H9 (cell line): ENCODE data around the gene DLG2. TPM values are rescaled to one million over a fixed set of nuclear protein-coding genes. Genes with fewer than 3 reads are reported as not detected.

ENCODE experiments used
- DNase-seq: peaks from one replicate; pipeline ENCODE4 v3.0.0-alpha.2; 2017
- H2AFZ ChIP-seq: one replicate; pipeline ENCODE4 v1.6.1; 2013; ENCODE audit warnings: mild to moderate bottlenecking, low read length, control low read depth, moderate library complexity
- H2AK5ac ChIP-seq: 2 replicates; pipeline ENCODE4 v1.6.1; 2013; ENCODE audit warnings: low read length, control low read depth, mixed read lengths; ENCODE audit not compliant: insufficient read length
- H2BK120ac ChIP-seq: one replicate; pipeline ENCODE4 v1.6.1; 2013; ENCODE audit warnings: low read depth, mild to moderate bottlenecking, low read length, control low read depth, inconsistent platforms; ENCODE audit not compliant: poor library complexity, severe bottlenecking
- H2BK12ac ChIP-seq: 2 replicates; pipeline ENCODE4 v1.6.1; 2013; ENCODE audit warnings: low read length, control low read depth, mixed read lengths, low read depth; ENCODE audit not compliant: insufficient read length
- H2BK15ac ChIP-seq: 2 replicates; pipeline ENCODE4 v1.6.1; 2013; ENCODE audit warnings: low read depth, low read length, control low read depth
- H2BK20ac ChIP-seq: one replicate; pipeline ENCODE4 v1.6.1; 2013; ENCODE audit warnings: low read depth, mild to moderate bottlenecking, low read length, control low read depth, inconsistent platforms; ENCODE audit not compliant: poor library complexity, severe bottlenecking
- H2BK5ac ChIP-seq: 2 replicates; pipeline ENCODE4 v1.6.1; 2013; ENCODE audit warnings: low read length, control low read depth, mixed read lengths; ENCODE audit not compliant: insufficient read length
- H3K14ac ChIP-seq: 2 replicates; pipeline ENCODE4 v1.6.1; 2013; ENCODE audit warnings: low read length, control low read depth; ENCODE audit not compliant: insufficient read depth
- H3K18ac ChIP-seq: 2 replicates; pipeline ENCODE4 v1.6.1; 2013; ENCODE audit warnings: low read depth, mild to moderate bottlenecking, mixed read lengths, low read length, control low read depth; ENCODE audit not compliant: insufficient read length
- H3K23ac ChIP-seq: 2 replicates; pipeline ENCODE4 v1.6.1; 2013; ENCODE audit warnings: low read length, control low read depth, mixed read lengths, low read depth; ENCODE audit not compliant: insufficient read length
- H3K23me2 ChIP-seq: 2 replicates; pipeline ENCODE4 v1.6.1; 2013; ENCODE audit warnings: low read depth, mild to moderate bottlenecking, mixed read lengths, low read length, control low read depth; ENCODE audit not compliant: insufficient read length, poor library complexity, severe bottlenecking
- H3K27ac ChIP-seq: 2 replicates; pipeline ENCODE4 v1.5.1; 2013; ENCODE audit warnings: low read length, control low read depth, mixed read lengths, low read depth; ENCODE audit not compliant: insufficient read length
- H3K27me3 ChIP-seq: 2 replicates; pipeline ENCODE4 v1.6.1; 2013; ENCODE audit warnings: low read length, control low read depth, inconsistent platforms; ENCODE audit not compliant: insufficient read depth
- H3K4ac ChIP-seq: 2 replicates; pipeline ENCODE4 v1.6.1; 2013; ENCODE audit warnings: low read depth, mild to moderate bottlenecking, control low read depth, inconsistent platforms, low read length, moderate library complexity
- H3K4me1 ChIP-seq: 2 replicates; pipeline ENCODE4 v1.6.1; 2013; ENCODE audit warnings: low read length, control low read depth, inconsistent platforms; ENCODE audit not compliant: insufficient read depth
- H3K4me2 ChIP-seq: 2 replicates; pipeline ENCODE4 v1.6.1; 2013; ENCODE audit warnings: low read length, control low read depth, mixed read lengths; ENCODE audit not compliant: insufficient read length, insufficient read depth
- H3K56ac ChIP-seq: 2 replicates; pipeline ENCODE4 v1.6.1; 2013; ENCODE audit warnings: low read depth, mild to moderate bottlenecking, mixed read lengths, low read length, control low read depth; ENCODE audit not compliant: insufficient read length
- H3K79me1 ChIP-seq: 2 replicates; pipeline ENCODE4 v1.6.1; 2013; ENCODE audit warnings: low read depth, mild to moderate bottlenecking, moderate library complexity, low read length, control low read depth, inconsistent platforms; ENCODE audit not compliant: insufficient read depth, poor library complexity, severe bottlenecking
- H3K79me2 ChIP-seq: 2 replicates; pipeline ENCODE4 v1.6.1; 2013; ENCODE audit warnings: low read length, control low read depth, inconsistent platforms; ENCODE audit not compliant: insufficient read depth
- H3K9ac ChIP-seq: 2 replicates; pipeline ENCODE4 v1.6.1; 2013; ENCODE audit warnings: low read length, control low read depth, mixed read lengths; ENCODE audit not compliant: insufficient read length; ENCODE audit errors: extremely low read depth
- H3K9me3 ChIP-seq: one replicate; pipeline ENCODE4 v1.6.1; 2013; ENCODE audit warnings: low read depth, low read length, inconsistent platforms; ENCODE audit not compliant: control insufficient read depth
- H3T11ph ChIP-seq: one replicate; pipeline ENCODE4 v1.6.1; 2013; ENCODE audit warnings: mild to moderate bottlenecking, low read length, control low read depth, inconsistent platforms
- H4K20me1 ChIP-seq: one replicate; pipeline ENCODE4 v1.6.1; 2013; ENCODE audit not compliant: control insufficient read depth, insufficient read length, insufficient read depth
- H4K5ac ChIP-seq: 2 replicates; pipeline ENCODE4 v1.6.1; 2013; ENCODE audit warnings: low read depth, mild to moderate bottlenecking, mixed read lengths, low read length, control low read depth; ENCODE audit not compliant: insufficient read length
- H4K8ac ChIP-seq: replicated peaks from 2 replicates; pipeline ENCODE4 v1.6.1; 2013; ENCODE audit warnings: low read length, control low read depth, mixed read lengths, low read depth; ENCODE audit not compliant: insufficient read length
- H4K91ac ChIP-seq: 2 replicates; pipeline ENCODE4 v1.6.1; 2013; ENCODE audit warnings: low read depth, mild to moderate bottlenecking, moderate library complexity, mixed read lengths, low read length, control low read depth; ENCODE audit not compliant: insufficient read length
- H3K27ac Mint-ChIP-seq, 3 experiments: 2 replicates in 2 of 3; 3 replicates in 1 of 3; pipeline ENCODE4 v1.8.0; 2020 to 2021; ENCODE audit warnings: mixed read lengths in 3 of 3, mild to moderate bottlenecking in 1 of 3, moderate library complexity in 1 of 3
- H3K27me3 Mint-ChIP-seq: 2 replicates; pipeline ENCODE4 v1.8.0; 2021; ENCODE audit warnings: low read depth, mild to moderate bottlenecking, moderate library complexity, mixed read lengths
- H3K36me3 Mint-ChIP-seq, 3 experiments: 2 replicates in 2 of 3; 3 replicates in 1 of 3; pipeline ENCODE4 v1.8.0; 2020 to 2021; ENCODE audit warnings: low read depth in 3 of 3, mixed read lengths in 3 of 3; ENCODE audit not compliant: insufficient read depth in 1 of 3
- H3K4me1 Mint-ChIP-seq, 2 experiments: 2 replicates each; pipeline ENCODE4 v1.8.0; 2020; ENCODE audit warnings: mixed read lengths in 2 of 2
- H3K4me3 Mint-ChIP-seq, 2 experiments: 2 replicates in 1 of 2; 3 replicates in 1 of 2; pipeline ENCODE4 v1.8.0; 2020 to 2021; ENCODE audit warnings: mild to moderate bottlenecking in 2 of 2, mixed read lengths in 2 of 2, moderate library complexity in 1 of 2
- H3K9me3 Mint-ChIP-seq, 2 experiments: 2 replicates in 1 of 2; 3 replicates in 1 of 2; pipeline ENCODE4 v1.8.0; 2020; ENCODE audit warnings: mild to moderate bottlenecking in 2 of 2, mixed read lengths in 2 of 2, moderate library complexity in 1 of 2
- CTCF ChIP-seq: fragments of 200-600 bp; sonication (generic); conservative IDR thresholded peaks from 3 replicates; pipeline ENCODE4 v1.8.0; 2021; ENCODE audit warnings: antibody characterized with exemption, mild to moderate bottlenecking
- WGBS: extraction: QIAGEN DNeasy Blood & Tissue Kit; methylation state at CpG from one replicate; pipeline ENCODE4 v1.1.7; 2013; ENCODE audit warnings: missing lambda C conversion rate, low lambda C conversion rate, mixed read lengths; ENCODE audit not compliant: insufficient read length; ENCODE audit errors: extremely low coverage; 5-methylcytosine and 5-hydroxymethylcytosine counted together
- total RNA-seq: library from RNA; stranded (reverse); gene quantifications from 2 replicates; pipeline ENCODE4 v1.2.1, GENCODE V29; 2021

Gene DLG2
- total RNA-seq, 1 experiment from 2014 or later = 8.0 TPM

- no peaks in the 10 kb centered on the region for H3K27me3 ChIP-seq
- H3K4me3 Mint-ChIP-seq = no peak overlapping the region
- H3K36me3 Mint-ChIP-seq = peaks cover 14 to 38% (median 19%) of the 10 kb centered on the region in 3 experiments
- no peaks in the 10 kb centered on the region for H3K23me2 ChIP-seq
- no peak overlapping the region for H3K14ac ChIP-seq
- H3K18ac ChIP-seq = no peak overlapping the region
- no peak overlapping the region for H4K5ac ChIP-seq
- no peak overlapping the region for H2BK120ac ChIP-seq
- H3K27me3 Mint-ChIP-seq = no peaks in the 10 kb centered on the region
- no peak overlapping the region for H3K27ac Mint-ChIP-seq
- H4K20me1 ChIP-seq = no peaks in the 10 kb centered on the region
- no peaks in the 10 kb centered on the region for H3K79me1 ChIP-seq
- no peak overlapping the region for H2BK12ac ChIP-seq
- no peak overlapping the region for H4K91ac ChIP-seq
- H3K9me3 Mint-ChIP-seq = peaks cover 16 to 20% of the 10 kb centered on the region in 2 experiments
- peaks cover 5 to 6% of the 10 kb centered on the region in 2 experiments; a peak in 3 of 4 replicates for H3K4me1 Mint-ChIP-seq
- H3K9ac ChIP-seq = no peak overlapping the region
- no peak overlapping the region for H2AFZ ChIP-seq
- H3K4ac ChIP-seq = no peak overlapping the region
- no peak overlapping the region for H3K23ac ChIP-seq
- H3K27ac ChIP-seq = no peak overlapping the region
- DNase-seq = no peak
- H3K9me3 ChIP-seq = no peaks in the 10 kb centered on the region
- no peak overlapping the region for H2BK5ac ChIP-seq
- H2BK15ac ChIP-seq = no peak overlapping the region
- no peak for TF ChIP-seq CTCF
- no peak overlapping the region for H2AK5ac ChIP-seq
- no peak overlapping the region for H2BK20ac ChIP-seq
- WGBS = no CpG with 5 or more reads among the region's 1 CpG
- no peak overlapping the region for H3T11ph ChIP-seq
- no peak overlapping the region for H4K8ac ChIP-seq
- H3K4me2 ChIP-seq = no peak overlapping the region
- no peak overlapping the region for H3K56ac ChIP-seq
- no peaks in the 10 kb centered on the region for H3K79me2 ChIP-seq
- no peaks in the 10 kb centered on the region; the same call in 1 of the 2 replicates for H3K4me1 ChIP-seq
These were observed 203.8 kb downstream of the DLG2 start for GRCh38 chr11:85423316-85423715.
